Measurements from ENCODE around the gene TMEM184C.

Gene TMEM184C

DNA sequence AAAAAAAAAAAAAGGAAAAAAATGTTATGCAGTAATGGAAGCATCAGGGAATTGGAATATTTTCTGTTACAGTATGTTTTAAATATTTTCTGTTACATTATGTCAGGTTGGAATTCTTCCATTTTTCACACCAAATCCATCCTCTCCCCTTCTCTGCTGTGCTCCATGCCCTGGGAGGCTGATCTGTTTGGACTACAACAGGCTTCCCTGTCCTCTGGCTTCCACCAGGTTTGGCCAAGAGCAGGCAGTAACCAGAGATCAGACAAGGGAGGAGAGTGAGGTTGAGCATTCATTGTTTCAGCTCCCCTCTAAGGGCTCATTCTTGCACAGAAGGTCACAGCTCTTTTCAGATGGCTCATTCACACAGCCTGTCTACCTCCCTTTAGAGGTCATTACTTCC, 11.7 kb upstream of the TMEM184C start:
- peak; percentile 15 for DNase-seq

DNA sequence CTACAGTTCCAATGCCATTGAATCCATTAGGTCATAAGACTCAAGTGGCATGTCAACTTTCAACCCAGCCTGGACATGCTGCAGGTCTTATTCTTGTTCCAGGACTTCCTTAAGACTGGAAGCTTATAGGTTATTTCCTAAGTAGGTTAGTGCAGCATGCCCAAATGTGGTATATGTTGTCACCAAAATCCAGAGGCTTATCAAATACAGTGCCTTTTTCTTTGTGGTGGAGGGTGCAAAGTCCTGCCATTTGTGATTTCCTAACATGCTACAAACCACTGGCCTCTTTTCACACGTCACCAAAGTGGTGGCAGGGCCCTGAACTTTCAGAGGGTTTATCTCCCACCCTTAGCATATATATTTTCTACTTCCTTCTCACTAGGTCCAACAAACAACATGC, 9.7 kb upstream of the TMEM184C start:
- peak; percentile 24 for DNase-seq

DNA sequence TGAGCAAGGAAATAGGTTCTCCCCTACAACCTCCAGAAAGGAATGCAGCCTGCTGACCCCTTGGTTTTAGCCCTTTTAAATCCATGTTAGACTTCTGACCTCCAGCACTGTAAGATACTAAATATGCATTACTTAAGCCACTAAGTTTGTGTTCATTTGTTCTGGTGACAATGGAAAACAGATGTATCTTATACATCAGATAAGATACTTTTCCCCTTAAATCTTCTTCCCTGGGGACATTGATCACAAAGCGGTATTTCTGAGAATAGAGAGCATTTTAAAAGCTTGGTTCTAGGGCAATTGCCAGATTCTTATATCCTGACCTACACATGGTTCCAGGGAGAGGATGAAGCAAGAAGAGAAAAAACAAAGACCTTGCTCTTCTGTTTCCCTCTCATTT, 6.5 kb upstream of the TMEM184C start:
- no peak for DNase-seq

DNA sequence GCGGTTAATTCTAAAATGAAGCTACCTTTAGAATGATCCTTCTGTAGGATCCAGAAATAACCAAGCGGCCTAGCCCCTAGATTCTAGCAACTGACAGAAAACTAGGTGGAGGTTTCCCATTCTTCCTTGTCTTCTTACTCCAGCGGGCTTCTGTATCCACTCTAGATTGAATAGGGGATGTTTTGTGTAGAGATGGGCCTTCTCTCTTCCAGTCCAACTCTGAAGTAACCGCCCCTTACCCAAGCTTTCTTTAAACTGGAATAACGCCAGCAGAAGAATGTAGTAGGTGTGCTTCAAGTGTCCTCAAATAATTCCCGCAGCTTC, 386 bp upstream of the TMEM184C start:
- no peak for DNase-seq

DNA sequence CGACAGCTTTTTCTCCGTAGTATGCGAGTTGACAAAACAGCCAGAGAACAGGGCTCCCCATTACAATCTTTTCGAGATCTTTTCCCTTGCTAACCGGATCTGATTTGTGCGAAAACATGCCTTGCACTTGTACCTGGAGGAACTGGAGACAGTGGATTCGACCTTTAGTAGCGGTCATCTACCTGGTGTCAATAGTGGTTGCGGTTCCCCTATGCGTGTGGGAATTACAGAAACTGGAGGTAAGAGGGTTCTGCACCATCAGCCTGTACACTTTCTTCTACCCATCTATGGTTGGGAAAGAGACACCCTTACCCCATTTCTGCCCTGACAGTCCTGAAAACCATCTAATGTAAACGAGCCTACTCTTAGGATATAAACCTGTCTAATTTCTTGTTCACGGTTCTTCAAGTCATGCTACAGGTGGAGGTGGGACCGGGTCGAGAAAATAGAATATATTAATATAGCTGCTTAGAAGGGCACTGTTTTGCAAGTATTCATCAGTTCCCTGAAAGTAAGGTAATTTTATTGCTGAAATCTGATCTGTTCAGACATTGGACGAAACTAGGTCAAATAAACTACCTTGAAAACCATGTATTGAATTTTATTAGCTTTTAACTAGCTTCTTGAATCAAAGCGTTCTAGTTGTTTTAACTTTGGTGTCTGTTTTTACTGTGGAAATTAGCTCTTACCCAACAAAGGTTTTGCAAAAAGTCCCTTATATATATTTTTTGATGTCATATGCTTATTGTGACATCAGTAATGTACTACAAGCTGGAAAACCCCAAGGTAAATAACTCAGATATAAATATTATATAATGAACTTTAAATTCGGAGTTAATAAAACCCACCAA, 869 bp downstream of the TMEM184C start:
- peak; percentile 58 for DNase-seq

DNA sequence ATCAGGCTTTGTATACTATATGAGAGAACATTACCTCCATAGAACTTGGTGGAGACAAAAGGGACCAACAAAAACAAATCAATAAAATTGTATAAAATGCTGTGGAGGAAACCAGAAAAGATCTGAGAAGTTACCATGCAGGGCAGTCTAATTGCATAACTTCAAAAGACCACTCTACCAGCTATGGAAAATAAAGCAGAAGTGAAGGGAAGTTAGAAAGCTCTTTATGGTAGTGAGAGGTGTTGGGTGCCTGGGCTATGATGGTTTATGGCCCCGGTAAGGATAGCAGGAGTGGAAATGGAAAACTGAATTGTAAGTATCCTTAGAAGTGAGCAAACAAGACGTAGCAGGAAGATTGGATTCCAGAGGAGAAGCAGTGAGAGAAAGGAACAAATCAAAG, 3.1 kb downstream of the TMEM184C start:
- no peak for DNase-seq

DNA sequence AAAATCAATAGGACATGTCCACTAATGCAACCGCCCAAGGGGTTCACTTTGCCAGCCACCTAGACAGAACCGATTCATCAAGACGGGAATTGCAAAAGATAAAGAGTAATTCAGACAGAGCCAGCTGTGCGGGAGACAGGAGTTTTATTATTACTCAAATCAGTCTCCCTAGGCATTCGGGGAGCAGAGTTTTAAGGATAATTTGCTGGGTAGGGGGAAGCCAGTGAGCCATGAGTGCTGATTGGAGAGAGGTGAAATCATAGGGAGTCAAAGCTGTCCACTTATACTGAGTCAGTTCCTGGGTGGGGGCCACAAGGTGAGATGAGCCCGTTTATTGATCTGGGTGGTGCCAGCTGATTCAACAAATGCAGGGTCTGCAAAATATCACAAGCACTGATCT, 8.5 kb downstream of the TMEM184C start:
- no peak for DNase-seq

DNA sequence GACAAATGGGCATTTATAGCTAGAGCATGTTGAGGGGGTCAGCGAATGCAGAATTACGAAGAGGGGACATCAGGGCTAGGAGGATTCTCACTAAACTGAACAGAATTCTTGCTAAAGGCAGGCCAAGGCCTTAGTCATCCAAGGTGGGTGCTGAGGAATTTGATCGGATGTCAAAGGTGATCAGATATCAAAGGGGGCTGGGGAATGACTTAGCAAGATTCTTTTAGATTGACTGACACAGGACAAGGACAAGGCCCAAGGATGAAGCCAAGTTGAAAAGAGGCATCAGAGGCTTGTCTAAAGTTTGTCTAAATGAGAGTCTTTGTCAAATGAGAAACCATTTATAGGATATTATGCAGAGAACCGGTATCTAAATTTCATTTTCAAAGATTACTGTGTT, 9.7 kb downstream of the TMEM184C start:
- DNase-seq = no peak

DNA sequence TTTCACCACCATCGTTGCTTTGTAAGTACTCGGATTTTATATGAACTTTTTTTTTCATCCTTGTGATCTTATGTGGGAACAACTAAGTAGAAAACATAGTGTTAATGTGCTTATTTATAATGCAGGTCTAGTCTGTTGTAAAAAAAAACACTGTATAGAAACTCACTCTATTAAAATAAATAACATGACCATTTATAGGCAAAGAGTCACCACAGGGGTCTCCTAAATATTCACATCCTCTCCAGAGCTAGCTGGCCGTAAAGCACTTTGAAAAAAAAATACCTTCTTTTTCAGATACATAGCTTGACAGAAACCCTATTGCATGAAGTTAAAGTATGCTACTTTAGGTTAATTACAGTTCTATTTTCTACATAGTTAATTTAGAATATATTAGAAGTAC, 11.2 kb downstream of the TMEM184C start:
- DNase-seq = no peak

DNA sequence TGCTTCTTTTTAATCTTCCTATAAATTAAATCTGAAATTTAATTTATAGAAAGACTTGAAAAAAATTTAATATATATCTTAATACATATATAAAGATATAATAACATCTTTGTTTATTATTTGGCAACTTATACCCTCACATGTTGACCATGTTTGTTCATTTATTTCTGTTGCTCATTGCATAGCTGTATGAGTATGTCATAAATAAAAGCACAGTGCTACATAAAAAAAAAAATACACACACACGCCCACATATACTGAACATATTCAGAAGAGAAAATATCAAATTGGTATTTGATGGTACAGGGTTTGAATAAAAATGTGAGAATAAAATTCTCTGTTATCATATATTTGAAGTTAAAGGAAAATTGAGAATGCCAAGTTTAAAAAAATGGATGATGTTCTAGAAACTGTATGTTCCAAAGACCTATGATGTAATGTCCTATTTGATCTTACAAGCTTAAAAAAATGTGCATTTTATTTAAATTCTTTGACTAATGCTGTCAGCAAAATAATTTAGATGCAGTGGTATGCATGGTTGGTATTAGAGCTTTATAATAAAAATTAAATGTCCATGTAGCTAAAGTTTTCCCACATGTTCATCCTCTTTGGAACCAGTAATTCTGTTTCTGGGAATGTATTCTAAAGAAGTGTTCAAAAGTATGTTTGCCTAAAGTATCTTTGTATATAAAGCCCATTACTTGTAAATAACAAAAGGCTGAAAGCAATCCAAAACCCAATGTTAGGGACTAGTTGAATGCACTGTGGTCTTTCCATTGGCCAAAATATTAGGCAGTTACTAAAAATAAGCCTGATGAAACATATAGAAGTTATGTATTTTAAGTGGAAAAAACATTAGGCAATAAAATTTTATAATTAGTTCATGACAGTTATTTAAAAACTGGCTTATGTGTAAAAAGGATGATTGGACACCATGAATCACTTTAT, 12.9 kb downstream of the TMEM184C start:
- no peak for DNase-seq

DNA sequence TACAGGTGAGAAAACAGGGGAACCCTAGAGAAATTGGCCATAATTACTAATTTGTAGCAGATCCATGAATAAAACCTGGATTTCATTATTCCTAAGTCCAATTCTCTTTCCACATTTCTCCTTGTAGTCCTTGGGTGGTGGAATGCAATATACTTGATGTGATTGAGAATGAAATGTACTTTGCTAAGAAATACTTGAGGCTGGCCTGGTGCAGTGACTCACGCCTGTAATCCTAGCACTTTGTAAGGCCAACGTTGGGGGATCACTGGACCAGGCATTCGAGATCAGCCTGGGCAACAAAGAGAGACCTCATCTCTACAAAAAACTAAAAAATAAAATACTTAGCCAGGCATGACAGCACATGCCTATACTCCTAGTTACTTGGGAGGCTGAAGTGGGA, 15.9 kb downstream of the TMEM184C start:
- DNase-seq = no peak

DNA sequence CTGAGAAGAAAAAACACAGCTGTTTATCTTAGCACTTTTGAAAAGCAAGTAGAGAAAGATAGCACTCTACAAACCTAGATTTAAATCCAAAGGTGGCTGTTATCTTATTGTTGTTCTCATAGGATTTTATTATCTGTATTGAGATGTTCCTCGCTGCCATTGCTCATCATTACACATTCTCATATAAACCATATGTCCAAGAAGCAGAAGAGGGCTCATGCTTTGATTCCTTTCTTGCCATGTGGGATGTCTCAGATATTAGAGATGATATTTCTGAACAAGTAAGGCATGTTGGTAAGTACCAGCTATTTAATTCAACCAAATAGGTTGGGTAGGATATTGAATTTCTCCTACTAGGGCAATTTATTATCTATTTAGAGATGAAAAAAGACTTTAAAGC, 16.4 kb downstream of the TMEM184C start:
- no peak for DNase-seq

DNA sequence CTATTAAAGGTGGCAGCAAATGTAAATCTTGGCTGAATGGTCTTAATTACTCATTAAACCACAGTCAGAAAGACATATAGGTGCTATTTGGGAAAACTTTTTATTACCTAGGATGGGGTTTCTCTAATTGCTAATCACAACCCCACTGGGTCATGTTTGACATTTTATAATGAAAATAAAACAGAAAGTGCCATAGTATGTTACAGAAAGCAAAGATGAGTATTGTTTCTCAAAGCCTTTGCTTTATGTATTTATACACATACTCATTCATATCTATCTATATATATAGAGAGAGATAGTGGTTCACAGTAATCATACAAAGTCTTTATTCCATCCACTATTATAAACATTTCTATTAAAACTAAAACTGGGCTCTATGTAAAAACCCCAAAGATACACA, 18.2 kb downstream of the TMEM184C start:
- no peak for DNase-seq

DNA sequence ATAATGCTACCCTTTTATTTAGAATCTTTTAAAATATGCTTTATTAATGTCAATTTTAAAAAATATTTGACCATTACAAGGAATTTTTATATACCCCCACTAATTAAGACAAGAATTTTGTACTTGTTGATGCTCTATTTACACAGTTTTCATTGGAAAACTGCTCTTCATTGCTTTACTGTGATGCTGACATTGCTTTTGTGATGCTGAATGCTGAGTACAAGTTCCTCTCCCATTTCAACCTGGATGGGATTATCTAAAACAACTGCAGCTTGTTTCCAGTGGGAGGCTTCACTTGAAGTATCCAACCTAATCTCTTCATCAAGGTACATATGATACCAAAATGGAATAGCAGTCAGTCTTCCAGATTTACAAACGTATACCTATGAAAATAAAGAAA, 21.2 kb downstream of the TMEM184C start:
- no peak for DNase-seq

DNA sequence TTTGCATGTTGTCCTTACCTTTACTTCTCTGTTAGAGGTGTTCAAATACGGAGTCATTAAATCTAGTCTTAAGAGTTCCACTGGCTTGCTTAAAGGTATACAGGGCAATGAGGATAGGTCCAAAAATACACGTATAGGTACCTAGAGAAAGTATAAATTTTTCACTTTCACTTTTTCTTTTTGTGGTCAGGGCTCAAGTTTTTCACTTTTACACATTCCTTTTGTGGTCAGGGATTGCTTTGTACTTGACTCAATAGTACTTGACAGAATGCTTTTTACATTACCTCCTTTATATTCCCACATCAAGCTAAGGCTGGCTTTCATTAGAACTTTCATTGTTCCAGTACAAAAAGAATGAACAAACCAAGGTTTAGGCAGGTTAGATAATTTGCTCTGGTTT, 21.7 kb downstream of the TMEM184C start:
- peak; percentile 39 for DNase-seq

DNA sequence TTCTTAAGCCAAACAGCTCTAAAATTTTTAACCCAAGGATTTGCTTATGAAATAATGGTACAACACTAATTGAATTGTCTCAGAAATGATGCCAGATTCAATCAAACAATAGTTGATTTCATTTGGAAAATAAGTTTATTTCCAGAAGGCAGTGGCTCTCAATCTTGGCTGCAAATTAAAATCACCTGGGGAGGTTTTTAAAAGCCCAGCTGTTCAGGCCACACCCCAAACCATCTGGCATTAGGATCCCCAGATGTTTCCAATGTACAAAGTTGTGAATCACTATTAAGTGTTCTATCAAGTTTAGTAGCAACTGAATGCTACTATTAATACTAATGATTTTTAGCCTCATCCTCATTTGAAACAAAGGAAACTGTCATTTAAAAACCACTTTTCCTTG, 22.2 kb downstream of the TMEM184C start:
- DNase-seq = no peak

DNA sequence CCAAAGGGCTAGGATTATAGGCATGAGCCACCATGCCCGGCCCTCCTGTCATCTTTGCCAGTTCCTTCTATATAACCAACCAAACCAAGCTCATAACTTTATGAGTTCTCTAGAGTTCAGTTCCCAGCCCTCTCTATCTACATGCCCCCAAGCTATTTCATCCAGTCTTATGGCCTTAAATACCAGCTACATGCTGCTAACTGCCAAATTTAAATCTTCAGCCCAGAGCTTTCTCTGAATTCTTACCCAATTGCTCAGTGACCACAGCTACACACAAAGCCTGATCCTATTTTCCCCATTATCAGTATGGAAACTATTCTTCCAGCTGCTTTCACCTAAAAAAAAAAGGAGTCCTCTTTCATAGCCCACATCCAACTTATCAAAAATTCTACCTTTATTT, 23.1 kb downstream of the TMEM184C start:
- DNase-seq = no peak

DNA sequence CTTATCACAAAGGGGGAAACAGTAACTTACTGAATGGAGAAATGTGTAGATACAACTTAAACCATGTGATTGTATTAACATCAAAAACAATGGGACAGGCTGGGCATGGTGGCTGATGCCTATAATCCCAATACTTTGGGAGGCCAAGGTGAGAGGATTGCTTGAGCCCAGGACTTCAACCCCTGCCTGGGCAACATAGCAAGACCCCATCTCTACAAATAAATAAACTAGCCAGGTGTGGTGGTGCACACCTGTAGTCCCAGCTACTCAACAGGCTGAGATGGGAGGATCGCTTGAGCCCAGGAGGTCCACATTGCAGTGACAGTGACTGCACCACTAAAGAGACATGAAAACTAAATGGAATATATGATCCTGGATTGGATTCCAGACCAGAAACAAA, 26.4 kb downstream of the TMEM184C start:
- no peak for DNase-seq

DNA sequence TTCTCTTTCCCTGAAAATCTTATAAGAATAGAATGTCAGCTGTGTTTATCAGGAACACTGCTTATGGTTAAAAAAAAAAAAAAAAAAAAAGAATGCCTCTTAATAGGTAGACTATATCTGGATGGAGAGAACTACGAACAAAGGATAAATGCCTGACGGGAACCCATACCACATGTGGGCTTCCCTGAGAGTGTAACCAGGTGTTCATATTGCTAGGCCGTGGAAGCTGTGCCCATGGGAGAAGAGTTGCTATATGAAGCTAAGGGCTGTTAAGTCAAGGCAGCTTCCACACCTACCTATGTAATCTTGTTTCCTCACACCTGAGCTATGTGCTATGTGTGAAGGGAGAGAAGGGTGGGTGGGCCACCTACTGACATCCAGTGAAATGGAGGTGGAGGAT, 27.3 kb downstream of the TMEM184C start:
- no peak for DNase-seq

DNA sequence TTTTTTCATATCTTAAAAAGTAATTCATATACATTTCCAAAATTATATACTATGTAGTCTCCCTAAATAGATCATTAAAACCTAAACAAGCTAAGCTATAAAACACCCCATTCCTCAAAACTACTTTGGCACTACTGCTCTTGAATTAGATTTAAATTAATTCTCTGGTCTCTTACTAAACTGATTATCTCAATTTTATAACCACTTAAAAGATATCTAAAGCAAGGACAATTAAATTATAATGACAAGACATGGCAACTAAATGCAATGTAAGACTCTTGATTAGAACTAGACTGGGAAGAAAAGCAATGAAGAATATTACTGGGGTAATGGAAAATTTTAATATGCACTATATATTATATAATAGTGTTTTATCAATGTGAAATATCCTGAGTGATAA, 27.9 kb downstream of the TMEM184C start:
- no peak for DNase-seq

DNA sequence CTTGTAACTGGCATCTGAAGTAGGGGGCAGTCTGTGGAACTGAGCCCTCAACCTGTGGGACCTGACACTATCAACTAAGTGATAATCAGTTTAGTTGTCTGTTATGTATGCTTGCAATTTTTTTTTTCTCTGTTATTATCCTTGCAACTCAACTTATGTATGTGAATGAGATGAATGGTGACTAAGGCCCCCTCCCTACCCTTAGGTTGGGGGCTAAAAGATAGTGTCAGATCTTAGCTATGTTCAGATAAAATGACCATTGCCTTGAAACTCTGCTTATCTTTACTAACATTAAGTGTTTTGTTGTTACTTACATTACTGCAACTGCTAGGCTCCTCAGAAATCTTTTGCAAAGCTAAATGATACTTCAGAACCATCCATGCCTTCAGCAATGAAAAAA, 31.5 kb downstream of the TMEM184C start:
- no peak for DNase-seq

DNA sequence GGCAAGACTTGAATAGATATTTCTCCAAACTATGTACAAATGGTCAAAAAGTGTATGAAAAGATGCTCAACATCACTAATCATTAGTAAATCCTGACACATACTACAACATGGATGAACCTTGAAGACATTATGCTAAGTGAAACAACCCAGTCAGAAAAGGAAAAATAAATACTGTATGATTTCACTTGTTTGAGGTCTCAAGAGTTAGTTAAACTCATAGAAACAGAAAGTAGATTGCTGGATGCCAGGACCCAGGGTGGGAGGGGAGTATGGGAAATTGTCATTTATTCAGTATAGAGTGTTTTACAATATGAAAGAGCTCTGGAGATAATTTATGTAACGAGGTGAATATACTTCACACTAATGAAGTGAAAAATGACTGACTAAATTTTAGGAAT, 34.4 kb downstream of the TMEM184C start:
- peak; percentile 25 for DNase-seq

DNA sequence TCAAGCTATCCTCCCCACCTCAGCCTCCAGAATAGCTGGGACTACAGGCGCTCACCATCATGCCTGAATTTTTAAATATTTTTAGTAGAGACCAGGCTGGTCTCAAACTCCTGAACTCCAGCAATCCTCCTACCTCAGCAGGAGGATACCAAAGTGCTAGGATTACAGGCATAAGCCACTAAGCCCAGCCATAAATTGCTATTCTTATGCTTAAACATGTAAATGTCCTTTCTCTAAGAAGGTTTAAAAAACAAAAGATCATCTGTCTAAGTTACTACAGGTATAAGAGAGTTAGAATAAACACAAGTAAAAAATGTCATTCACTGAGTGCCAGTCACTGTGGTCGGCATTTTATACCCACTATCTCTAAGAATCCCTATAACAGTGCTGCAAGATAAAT, 38.4 kb downstream of the TMEM184C start:
- no peak for DNase-seq

DNA sequence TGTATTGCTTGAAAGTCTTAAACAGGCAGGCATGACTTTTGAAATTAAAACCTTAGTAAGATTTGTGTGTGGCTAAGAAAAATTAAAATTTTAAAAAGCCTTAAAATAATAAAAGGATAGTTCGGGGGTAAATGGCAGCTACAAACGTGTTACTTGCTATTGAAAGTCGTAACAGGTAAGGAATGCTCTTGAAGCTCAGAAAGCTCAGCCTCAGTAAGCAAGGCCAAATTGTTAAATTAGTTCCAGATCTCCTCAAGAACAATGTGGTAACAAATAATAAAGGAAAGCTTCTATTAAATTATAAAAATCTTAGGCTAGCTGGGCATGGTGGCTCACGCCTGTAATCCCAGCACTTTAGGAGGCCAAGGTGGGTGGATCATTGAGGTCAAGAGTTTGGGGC, 41.3 kb downstream of the TMEM184C start:
- DNase-seq = no peak

Measured in OCI-M1 (cell line).